HG03439 (cell line): ENCODE results near the gene BBS1.

Experiments
- ATAC-seq: cut with Tn5 transposase; IDR thresholded peaks from one replicate; pipeline ENCODE4 v1.9.1; 2021; ENCODE audit warnings: mild to moderate bottlenecking, moderate library complexity; ENCODE audit not compliant: unreplicated experiment

BBS1 gene

DNA sequence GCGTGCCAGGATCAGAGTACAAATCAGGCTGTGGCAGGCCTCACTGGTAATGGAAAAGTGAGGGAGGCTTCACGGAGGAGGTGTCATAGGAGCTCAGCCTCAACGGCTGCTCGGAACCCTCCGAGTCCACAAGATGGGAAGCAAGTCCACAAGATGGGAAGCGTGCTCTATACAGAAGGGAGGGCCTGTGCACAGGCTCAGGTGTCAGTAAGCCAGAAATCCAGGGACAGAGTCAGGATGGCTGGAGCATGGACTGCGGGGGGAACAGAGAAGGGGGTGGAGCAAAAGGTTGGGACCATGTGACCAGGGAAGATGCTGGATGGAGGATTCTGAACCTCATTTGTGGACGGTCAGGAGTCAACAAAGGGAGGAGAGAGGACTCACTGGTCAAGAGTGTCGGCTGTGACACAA lies 33.6 kb upstream of the BBS1 start:
- no peak for ATAC-seq

DNA sequence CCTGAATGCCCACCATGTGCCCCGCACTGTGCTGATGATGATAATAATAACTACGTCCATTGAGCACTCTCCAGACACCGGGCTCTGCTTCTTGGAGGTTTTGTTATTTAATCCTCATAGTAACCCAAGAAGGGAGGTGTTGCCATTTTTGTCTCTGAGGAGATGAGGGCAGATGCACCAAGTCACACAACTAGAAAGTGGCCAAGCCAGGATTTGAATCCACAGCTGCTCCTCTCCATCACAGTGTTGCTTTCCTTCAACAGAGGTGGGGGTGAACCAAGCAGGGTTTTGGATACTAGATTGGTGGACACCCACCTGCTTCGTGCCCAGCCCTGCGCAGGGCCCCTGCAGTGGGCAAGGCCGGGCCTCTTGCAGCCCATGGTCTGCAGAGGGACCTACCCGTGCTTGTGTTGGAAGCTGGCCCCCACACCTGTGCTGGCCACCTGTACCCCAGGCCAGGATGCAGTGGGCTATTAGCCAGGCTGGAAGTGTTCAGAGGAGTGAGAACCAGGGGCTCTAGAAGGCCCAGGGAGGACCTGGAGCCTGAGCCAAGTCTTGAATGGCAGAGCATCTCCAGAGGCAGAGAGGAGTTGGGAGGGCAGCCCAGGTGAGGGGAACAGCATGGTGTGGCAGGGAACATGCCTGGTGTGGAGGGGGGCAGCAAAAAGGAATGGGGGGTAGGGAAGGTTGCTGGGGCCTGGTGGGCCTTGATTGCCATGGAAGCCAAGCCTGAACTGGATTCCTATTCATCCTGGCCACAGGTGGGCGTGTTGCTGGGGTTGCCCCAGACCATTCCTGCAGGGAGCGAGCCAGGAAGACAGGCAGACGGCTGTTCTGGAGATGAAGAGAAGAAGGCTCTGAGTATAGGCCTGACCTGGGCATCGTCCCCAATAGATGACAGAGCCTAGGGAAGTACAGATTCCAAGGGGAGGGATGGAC lies 32.9 kb upstream of the BBS1 start:
- ATAC-seq: no peak

DNA sequence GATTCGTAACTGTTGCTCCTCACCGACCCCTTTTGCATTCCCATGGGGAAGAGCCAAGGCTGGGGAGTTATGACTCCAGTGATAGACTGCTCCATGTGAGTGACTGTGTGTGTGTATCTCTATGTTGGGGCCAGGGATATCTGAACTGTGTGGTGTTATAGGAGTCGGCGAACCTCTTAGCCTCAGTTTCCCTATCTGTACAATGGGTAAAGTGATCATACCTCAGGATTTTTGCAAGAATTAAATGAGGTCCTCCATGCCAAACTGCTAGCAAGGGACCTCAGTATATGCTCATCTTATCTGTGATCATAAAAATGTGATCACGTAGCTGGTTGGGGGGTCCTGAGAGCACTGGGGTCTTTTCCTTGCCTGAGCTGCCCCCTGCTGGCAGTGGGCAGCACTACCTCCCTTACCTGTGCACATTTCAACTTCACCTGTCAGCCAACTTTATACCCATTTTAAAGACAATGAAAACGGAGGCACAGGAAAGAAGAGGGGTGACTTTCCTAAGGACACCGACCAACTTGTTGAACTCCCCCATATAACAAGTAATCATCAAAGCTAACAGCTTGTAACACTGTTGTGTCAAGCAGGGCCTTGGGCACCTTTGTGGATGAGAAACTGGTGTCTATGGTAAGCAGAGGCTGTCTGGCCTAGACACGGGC lies 31.6 kb upstream of the BBS1 start:
- ATAC-seq: no peak

DNA sequence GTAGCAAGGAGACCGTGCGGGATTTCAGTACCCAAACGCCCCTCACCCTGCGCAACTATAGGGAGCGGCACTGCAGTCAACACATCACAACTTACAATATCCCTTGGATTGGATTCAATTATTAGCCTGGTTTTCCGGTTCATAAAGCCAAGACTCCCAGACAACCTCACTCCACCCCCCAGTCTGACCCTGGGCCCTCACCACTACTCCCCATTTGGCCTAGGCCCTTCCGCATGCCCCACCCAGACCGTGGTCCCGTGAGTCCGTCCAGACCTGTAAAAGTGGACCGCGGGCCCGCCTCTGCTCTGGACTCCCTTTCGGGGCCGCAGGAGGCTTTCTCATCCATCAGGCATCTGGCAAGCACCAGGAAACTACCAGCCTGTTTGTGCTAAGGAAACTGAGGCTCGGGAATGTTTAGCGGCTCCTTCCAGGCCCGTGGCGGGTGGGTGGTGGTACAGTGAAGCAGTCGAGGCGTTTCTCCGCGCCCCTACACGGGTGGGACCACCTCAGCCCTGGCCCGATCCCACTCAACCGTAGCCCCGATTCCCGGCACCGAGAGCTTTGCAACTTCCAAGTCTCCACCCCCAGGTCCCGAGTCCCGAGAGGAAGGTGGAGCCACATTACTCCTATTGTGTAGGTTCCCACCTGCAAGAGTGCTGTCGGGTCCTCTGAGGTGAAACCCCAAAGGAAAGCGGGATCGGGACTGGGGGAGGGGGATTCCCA lies 30.9 kb upstream of the BBS1 start:
- no peak for ATAC-seq

DNA sequence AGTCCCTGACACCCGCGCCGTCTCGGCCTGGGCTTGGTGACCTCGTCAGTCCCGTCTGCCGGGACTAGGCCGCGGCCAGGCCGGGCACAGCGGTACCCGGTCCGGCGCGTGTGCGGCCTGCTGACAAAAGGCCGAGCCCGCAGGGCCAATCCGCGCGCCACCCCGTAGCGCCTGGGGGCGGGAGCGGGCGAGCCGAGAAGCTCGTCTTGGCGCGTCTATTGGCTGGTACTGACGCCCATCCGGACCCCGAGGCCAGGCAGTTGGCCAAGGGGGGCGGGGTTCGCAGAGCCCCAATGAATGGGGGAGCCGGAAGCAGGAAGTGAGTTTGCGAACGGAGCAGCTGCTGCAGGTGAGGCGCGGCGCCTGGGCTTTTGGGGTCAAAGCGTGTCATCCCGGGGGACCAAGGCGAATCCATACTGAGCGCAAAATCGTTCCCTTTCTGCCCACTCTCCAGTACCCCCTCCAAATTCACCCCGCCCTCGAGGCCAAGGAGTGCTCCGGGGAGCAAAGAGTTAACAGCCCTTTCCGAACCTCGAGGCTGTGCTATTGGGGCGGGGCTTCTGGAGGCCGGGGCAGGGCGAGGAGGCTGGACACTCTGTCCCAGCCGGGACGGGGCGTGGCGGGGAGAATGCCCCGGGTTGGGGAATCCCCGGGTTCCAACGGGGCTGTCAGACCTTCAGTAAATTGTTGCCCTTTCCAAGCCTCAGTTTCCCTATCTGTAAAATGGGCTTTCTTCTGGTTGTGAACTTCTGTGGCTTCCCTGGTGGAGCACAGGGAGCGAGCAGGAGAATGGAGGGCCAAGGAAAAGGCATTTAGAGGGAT lies 30.1 kb upstream of the BBS1 start, which contains the start of gene DPP3:
DPP3 (plus strand) TSS at position 318 of the 822 bp plus-strand sequence. CDS start 1,767 bp downstream, outside the sequence.
- ATAC-seq: peak; percentile 84

DNA sequence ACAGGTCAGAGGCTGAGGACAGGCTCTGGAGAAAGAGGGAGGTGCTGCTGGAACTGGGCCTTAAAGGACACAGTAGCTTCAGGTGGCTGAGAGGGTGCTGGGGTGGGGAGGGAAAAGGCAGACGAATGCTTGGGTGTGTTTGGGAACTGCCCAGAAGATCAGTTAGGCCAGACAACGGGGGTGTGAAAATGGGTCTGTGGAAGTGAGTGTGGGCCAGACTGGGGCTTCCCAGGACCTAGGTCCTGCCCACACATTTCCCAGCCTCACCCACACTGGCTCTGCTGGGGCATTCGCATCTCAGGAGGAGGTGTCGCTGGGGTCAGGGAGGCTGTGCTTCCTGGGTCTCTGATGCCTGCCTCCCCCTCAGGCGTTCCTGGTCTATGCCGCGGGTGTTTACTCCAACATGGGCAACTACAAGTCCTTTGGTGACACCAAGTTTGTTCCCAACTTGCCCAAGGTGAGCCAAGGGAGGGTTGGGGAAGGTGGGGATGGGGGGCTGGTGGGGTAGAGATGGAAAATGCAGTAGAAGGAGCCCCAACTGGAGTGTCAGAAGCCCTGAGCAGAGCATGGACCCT lies 25.5 kb upstream of the BBS1 start:
- no peak for ATAC-seq

DNA sequence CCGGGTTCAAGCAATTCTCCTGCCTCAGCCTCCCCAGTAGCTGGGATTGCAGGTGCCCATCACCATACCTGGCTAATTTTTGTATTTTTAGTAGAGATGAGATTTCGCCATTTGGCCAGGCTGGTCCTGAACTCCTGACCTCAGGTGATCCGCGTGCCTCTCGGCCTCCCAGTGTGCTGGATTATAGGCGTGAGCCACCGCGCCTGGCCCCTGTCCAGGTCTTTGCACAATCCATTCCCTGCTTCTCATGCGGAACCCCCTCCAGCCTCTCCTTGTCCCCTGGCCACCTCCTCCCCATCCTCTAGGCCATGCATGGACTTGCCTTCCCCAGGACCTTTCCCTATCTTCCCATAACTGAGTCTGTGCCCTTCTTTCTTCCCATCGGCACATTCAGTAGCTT lies 21.5 kb upstream of the BBS1 start:
- no peak for ATAC-seq

DNA sequence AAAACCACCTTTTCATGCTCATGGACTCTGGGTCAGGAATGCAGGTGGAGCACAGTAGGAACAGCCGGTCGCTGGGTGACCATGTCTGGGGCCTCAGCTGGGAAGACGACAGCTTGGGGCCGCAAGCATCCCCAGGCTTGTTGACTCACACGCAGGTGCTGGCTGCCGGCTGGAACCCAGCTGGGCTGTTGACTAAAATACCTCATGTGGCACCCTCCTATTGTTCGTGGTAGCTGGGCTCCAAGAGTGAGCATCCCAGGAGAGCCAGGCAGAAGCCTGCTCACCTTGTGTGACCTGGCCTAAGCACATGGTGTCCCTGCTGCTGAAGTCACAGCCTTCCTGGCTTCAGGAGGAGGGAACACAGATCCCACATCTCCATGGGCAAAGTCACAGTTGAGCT lies 20.8 kb upstream of the BBS1 start:
- no peak for ATAC-seq

DNA sequence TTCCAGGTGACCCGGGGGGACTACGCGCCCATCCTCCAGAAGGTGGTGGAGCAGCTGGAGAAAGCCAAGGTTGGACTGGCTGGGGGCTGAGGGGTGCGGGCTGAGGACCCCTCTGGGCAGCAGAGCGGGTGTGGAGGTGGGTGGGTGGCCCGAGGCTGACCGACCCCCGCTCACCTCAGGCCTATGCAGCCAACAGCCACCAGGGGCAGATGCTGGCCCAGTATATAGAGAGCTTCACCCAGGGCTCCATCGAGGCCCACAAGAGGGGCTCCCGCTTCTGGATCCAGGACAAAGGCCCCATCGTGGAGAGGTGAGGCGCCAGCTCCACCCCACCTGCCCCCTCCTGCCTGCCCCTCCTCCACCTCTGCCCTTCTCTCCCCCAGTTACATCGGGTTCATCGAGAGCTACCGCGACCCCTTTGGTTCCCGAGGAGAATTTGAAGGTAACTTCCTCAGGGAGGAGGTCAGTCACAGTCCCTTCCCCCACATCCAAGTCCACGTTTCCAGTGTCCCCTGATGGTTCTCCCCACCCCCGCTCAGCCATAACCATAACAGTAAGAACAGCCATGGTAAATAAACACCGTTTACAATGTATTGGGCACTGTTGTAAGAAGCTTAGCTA lies 19.0 kb upstream of the BBS1 start:
- ATAC-seq: no peak

DNA sequence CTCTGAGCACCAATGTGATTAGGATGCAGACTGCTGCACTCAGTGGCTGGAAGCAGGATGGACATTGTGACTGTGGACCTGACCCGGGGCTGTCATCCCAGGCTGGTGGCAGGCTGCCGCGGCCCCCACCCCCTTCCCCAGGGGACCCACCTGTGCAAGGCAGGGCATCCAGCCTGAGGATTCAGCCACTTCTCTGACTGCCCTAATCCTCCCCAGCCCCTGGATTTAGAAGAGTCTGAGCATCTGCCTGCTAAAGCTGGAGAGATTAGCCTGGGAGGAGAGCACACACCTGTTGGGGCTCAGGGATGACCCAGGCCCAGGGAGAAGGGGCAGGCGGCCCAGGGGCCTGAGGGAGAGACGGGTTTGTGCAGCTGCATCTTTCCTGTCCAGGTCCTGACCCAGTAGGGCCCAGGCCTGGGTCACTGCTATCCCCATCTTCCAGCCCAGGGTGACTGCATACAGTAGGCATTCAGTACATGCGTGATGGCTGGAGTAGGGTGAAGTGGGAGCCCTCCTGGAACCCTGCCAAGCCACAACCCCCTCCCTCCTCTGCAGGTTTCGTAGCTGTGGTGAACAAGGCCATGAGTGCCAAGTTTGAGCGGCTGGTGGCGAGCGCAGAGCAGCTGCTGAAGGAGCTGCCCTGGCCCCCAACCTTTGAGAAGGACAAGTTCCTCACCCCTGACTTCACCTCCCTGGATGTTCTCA lies 18.1 kb upstream of the BBS1 start:
- no peak for ATAC-seq

DNA sequence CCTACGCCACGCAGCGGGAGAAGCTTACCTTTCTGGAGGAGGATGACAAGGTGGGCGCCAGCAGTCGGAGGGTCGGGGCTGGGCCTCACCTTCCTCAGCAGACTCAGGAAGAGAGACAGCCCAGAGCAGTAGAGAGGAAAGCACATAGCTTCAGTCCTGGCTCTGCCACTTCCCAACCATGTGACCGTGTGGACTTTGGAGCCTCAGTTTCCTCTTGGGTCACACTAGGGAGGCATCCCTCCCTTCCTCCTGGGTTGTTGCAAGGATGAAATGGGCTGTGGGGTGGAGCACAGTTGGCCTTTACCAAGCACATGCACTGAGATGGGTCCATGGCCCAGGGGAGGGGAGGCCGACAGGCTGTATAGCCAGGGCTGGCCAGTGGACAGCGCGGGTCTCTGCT lies 17.3 kb upstream of the BBS1 start:
- ATAC-seq: no peak

DNA sequence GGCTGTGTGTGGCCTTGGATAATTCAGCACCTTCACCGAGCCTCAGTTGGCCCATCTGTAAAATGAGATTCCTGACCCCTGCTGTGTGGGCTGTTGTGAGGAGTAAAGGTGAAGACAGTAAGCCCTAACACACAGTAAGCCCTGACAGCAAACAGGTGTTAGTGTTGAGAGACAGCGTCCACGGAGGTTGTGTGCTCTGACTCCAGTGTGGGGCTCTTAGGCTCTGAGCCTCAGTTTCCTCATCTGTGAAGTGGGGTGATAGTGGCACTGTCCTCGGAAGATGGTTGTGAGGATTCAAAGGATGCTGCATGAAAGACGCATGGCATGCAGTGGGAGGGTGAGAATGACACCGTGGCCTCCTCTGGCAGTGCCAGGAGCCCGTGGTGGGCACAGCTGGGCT lies 16.0 kb upstream of the BBS1 start:
- ATAC-seq: no peak

DNA sequence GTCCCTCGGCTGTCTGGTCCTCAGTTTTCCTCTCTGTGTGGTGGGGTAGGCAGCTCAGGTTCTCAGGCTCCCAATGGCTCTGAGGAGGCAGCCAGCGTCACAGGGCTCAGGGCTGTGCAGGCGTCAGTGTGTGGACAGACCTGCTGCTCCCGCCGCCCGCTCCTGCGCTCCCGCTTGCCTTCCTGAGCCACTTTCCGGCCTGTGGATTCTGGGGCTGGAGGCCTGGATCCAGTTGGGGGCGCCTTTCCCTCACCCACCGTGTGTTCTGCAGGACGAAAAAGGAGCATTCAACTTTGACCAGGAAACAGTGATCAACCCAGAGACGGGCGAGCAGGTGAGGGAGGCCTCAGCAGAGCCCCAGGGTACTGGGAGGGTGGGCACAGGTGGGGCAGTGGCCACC lies 15.5 kb upstream of the BBS1 start:
- no peak for ATAC-seq

DNA sequence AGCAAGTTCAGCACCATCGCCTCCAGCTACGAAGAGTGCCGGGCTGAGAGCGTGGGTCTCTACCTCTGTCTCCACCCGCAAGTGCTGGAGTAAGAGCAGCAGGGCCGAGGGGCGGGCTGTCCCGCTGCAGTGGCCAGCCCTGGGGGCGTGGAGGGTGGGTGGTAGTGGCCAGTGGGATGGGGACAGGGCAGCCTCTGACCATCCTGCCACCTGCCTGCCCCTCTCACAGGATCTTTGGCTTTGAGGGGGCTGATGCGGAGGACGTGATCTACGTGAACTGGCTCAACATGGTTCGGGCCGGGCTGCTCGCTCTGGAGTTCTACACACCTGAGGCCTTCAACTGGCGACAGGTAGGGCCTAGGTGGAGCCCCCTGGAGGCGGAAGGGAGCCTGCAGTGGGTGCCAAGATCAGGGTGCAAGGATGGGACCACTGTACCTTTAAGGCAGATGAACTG lies 15.0 kb upstream of the BBS1 start:
- no peak for ATAC-seq

DNA sequence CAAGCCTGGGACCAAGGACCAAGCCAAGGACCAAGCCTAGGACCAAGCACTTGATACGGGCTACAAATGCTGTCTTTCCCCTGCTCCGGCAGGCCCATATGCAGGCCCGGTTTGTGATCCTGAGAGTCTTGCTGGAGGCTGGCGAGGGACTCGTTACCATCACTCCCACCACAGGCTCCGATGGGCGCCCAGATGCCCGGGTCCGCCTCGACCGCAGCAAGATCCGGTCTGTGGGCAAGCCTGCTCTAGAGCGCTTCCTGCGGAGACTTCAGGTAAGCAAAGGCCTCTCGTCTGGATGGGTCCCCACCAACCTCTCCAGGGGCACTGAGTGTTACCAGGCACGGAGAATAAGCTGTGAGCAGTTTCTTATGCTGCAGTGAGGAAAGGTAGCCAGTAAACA lies 13.2 kb upstream of the BBS1 start:
- no peak for ATAC-seq

DNA sequence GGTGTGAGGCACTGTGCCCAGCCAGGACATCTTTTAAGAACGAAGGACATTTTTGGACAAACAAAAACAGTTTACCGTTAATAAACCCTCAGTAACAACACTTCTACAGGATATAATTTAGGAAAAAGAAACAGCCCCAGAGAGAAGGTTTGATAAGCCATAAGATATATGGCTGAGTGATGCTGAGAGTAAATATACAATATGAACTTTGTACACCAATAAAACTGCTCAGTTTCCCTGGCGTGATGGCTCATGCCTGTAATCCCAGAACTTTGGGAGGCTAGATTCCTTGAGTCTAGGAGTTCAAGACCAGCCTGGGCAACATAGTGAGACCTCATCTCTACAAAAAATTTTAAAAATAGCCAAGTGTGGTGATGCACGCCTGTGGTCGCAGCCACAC lies 11.9 kb upstream of the BBS1 start:
- no peak for ATAC-seq

DNA sequence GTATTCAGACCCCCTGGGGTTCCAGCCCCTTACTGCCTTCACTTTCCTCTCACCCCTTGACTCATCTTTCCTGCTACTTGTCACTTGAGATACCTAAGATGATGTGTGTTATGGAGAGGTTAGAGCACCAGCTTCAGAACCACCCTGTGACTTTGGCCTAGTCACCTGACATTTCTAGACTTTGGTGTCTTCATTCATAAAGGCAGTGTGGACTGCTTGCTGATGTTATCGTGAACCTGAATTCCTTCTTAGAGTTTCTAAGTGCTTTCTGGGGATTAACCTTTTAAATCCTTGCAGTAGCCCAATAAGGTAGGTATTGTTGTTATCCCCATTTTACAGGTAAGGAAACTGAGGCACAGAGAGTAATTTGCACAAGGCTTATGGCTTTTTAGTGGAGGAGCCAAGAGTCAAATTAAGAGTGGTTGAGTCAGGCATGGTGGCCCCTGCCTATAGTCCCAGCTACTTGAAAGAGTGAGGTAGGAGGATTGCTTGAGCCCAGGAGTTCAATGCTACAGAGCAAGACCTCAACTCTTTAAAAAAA lies 5.1 kb upstream of the BBS1 start:
- ATAC-seq: no peak

DNA sequence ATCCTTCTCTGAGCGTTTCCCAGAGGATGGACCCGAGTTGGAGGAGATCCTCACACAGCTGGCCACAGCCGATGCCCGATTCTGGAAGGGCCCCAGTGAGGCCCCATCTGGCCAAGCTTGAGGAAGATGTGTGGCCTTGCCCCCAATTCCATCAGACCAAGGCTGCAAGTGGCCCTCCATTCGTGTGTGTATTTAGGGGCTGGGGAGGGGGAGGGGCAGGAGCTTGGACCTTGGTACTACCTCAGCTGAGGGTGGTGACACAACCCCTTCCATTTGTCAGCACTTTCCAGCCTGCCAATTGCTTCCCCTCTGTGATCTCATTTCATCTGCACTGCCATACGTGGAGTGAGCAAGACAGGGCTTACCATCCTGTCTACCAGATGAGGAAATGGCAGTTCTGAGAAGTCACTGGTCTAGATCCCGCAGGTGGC lies 1.3 kb upstream of the BBS1 start:
- no peak for ATAC-seq

DNA sequence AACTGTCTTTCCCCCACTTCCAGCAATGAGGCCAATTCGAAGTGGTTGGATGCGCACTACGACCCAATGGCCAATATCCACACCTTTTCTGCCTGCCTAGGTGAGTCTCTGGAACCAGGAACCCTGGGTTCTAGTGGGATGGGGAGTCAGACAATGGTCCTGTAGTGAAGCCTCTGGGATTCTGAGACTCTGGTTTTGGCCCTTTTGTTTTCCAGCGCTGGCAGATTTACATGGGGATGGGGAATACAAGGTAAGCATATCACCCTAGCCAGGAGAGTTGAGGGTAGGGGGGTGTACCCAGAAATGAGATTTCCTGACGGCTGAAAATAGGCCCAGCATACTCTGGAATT lies 530 bp downstream of the BBS1 start:
- ATAC-seq: no peak
